ENCODE measurements around the gene MRPL20.
"Not testable (repeated sequence)": the region's sequence is repeated elsewhere in the genome, so short reads cannot be mapped to it uniquely, and the experiment has no call there.

MRPL20 gene

GRCh38 chr1:1446631-1447030 is 39.5 kb upstream of the MRPL20 start:
- not testable (repeated sequence) for H3K27me3 ChIP-seq (ENCODE audit: control insufficient read depth, insufficient read depth, low read length); H3K36me3 ChIP-seq (ENCODE audit: control insufficient read depth, insufficient read depth, low read length); H3K9me3 ChIP-seq (ENCODE audit: control insufficient read depth, insufficient read depth, low read length); H3K27ac ChIP-seq (ENCODE audit: low read depth, low read length); H3K9ac ChIP-seq (ENCODE audit: low read depth, low read length); H3K4me3 ChIP-seq (ENCODE audit: low read depth, low read length); H3K4me1 ChIP-seq (ENCODE audit: control insufficient read depth, insufficient read depth, low read length)

DNA sequence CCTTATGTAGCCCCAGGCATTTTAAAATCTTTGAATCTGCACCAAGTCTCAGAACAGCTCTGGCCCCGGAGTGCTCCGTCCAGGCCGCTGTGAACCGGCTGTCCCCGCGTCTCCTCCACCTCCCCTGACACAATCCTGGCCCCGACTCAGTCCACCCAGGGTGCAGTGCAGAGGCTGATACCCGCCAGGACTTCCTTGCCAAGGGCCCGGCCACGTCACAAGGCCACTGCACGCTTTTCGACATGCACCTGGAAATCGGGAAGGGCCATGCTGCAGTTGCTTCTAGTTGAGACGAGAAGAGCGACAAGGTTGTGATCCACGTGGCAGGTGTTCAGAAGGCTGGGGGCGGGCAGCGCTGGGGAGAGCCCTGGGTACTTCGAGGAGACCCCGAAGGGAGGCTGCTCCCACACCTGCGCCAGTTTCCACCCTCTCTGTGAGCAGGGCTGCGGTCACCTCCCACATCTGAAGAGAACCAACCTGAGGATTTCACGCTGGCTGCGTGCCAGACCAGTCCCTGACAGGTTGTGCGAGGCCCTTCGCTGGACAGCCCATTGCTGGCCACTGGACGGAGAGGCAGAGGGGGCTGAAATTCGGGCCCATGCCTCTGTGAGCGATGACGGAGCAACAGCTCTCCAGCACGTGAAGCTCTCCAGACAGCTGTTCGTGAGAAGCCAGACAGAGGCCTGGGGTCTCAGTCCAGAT is 35.1 kb upstream of the MRPL20 start:
- no peak overlapping the region for H3K9ac ChIP-seq (ENCODE audit: low read depth, low read length)
- no peak overlapping the region for H3K27ac ChIP-seq (ENCODE audit: low read depth, low read length)
- no peak overlapping the region for H3K4me3 ChIP-seq (ENCODE audit: low read depth, low read length)
- H3K4me1 ChIP-seq (ENCODE audit: control insufficient read depth, insufficient read depth, low read length), result no peaks in the 10 kb centered on the region
- peaks cover 3% of the 10 kb centered on the region; the same call in 1 of the 2 replicates for H3K36me3 ChIP-seq (ENCODE audit: control insufficient read depth, insufficient read depth, low read length)
- H3K27me3 ChIP-seq (ENCODE audit: control insufficient read depth, insufficient read depth, low read length), result no peaks in the 10 kb centered on the region
- H3K9me3 ChIP-seq (ENCODE audit: control insufficient read depth, insufficient read depth, low read length), result no peaks in the 10 kb centered on the region

DNA sequence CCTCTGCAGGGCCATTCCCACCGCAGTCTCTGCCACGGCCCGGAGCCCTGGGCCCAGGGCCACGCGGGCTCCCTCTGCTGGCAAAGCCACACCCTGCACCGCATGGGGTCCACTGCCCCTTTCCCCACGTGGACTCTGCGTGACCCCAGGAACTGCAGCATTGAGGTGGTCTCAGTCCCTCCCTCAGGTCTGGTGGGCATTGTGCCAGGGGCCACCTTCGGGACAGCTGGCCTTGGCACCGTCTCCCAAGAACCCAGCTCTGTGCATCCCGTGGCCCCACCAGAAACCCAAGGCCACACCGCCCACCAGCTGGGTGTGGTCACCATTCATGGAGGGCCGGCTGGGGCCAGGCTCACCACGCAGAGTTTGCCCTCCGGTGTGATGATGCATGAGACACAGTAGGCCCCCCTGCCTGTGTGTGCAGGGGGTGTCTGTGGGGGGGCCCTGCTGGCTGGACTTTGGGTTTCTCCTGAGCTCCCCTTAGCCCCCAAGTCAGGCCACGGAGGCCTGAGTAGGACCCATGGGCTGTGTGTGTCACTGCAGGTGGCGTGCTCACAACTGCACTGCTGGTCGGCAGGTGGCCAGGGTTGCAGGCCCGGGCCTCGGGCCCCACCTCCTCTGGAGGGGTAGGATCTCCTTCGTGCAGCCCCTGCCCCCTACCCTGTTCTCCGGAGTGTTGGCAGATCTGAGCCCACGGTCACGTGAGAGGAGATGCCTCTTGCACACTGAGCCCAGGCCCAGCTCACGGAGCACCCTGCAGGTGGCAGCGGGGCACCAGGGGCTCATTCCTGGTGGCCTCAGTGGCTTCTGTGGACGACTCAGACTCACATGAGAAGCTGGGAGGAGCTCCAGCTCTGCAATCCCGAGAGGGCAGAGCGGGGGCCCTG is 34.2 kb upstream of the MRPL20 start:
- H3K27me3 ChIP-seq (ENCODE audit: control insufficient read depth, insufficient read depth, low read length), result peaks cover 5% of the 10 kb centered on the region
- H3K9me3 ChIP-seq (ENCODE audit: control insufficient read depth, insufficient read depth, low read length), result no peaks in the 10 kb centered on the region
- no peaks in the 10 kb centered on the region; the same call in 1 of the 2 replicates for H3K4me1 ChIP-seq (ENCODE audit: control insufficient read depth, insufficient read depth, low read length)
- H3K27ac ChIP-seq (ENCODE audit: low read depth, low read length), result no peak overlapping the region
- no peak overlapping the region for H3K4me3 ChIP-seq (ENCODE audit: low read depth, low read length)
- H3K9ac ChIP-seq (ENCODE audit: low read depth, low read length), result no peak overlapping the region
- H3K36me3 ChIP-seq (ENCODE audit: control insufficient read depth, insufficient read depth, low read length), result peaks cover 3% of the 10 kb centered on the region; the same call in 1 of the 2 replicates

GRCh38 chr1:1440262-1441001 is 33.3 kb upstream of the MRPL20 start:
- Histone ChIP-seq H3K9ac (ENCODE audit: low read depth, low read length) (no peak overlapping the region), H3K27ac (ENCODE audit: low read depth, low read length) (no peak overlapping the region), H3K9me3 (ENCODE audit: control insufficient read depth, insufficient read depth, low read length) (no peaks in the 10 kb centered on the region), H3K4me3 (ENCODE audit: low read depth, low read length) (no peak overlapping the region), H3K27me3 (ENCODE audit: control insufficient read depth, insufficient read depth, low read length) (peaks cover 8% of the 10 kb centered on the region), H3K4me1 (ENCODE audit: control insufficient read depth, insufficient read depth, low read length) (no peaks in the 10 kb centered on the region; the same call in 1 of the 2 replicates), H3K36me3 (ENCODE audit: control insufficient read depth, insufficient read depth, low read length) (peaks cover 3% of the 10 kb centered on the region; the same call in 1 of the 2 replicates)

DNA sequence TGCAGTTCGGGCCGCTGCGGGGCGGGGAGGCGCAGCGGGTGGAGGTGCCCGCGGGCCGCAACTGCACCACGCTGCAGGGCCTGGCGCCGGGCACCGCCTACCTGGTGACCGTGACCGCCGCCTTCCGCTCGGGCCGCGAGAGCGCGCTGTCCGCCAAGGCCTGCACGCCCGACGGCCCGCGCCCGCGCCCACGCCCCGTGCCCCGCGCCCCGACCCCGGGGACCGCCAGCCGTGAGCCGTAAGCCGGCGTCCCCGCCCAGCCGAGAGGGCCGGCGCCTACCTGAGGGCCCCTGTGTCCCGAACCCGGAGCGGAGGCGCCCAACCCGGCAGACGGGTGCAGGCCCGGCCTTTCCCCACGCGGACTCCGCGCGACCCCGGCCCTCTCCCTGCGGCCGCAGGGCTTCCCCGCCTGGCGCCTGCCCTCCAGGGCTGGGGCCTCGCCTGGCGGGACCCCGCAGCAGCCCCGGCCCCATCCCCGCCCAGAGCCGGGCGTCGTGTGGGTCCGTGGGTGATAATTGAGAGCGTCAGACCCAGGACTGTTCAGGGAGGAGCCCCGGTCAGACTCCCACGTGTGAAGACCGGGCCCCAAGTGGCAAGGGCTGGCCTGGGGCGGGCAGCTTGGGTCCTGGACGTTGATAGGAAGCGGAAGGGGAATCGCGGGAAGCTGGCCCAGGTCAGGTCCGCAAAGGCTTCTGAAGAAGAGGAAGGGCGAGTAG is 32.6 kb upstream of the MRPL20 start:
- no peak overlapping the region for H3K9ac ChIP-seq (ENCODE audit: low read depth, low read length)
- H3K36me3 ChIP-seq (ENCODE audit: control insufficient read depth, insufficient read depth, low read length), result peaks cover 3% of the 10 kb centered on the region; the same call in 1 of the 2 replicates
- H3K27me3 ChIP-seq (ENCODE audit: control insufficient read depth, insufficient read depth, low read length), result peaks cover 11% of the 10 kb centered on the region
- no peaks in the 10 kb centered on the region for H3K9me3 ChIP-seq (ENCODE audit: control insufficient read depth, insufficient read depth, low read length)
- H3K27ac ChIP-seq (ENCODE audit: low read depth, low read length), result no peak overlapping the region
- no peak overlapping the region for H3K4me3 ChIP-seq (ENCODE audit: low read depth, low read length)
- peaks cover 7% of the 10 kb centered on the region for H3K4me1 ChIP-seq (ENCODE audit: control insufficient read depth, insufficient read depth, low read length)

DNA sequence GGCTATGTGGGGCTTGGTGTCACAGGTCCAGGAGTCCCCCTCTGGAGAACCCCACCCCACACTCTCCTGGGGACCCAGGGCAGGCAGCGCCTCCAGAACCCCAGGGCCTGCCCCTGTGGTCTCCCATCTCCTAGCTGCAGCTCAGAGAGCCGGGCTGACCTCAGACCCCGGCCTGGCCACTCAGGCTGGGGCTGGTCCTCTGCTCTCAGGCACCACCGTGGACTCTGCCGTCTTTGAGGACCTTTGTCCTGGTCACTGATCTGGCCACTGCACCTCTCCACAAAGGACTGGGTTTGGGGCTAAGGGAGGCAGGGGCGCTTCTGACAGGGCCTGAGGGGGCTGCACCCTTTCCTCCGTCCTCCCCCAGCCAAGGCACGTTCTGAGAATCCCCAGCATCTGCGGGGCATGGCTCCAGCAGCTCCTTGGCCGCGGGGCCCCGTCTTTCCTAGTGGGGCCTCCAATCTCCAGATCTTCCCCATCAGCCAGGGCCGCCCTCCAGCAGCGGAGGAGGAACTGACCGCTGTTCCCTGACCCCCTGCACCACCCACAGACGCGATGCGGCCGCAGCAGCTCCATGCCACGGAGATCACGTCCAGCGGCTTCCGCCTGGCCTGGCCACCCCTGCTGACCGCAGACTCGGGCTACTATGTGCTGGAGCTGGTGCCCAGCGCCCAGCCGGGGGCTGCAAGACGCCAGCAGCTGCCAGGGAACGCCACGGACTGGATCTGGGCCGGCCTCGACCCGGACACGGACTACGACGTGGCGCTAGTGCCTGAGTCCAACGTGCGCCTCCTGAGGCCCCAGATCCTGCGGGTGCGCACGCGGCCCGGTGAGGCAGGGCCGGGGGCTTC is 31.7 kb upstream of the MRPL20 start:
- Histone ChIP-seq H3K27me3 (ENCODE audit: control insufficient read depth, insufficient read depth, low read length) (peaks cover 11% of the 10 kb centered on the region), H3K9me3 (ENCODE audit: control insufficient read depth, insufficient read depth, low read length) (no peaks in the 10 kb centered on the region), H3K36me3 (ENCODE audit: control insufficient read depth, insufficient read depth, low read length) (peaks cover 3% of the 10 kb centered on the region; the same call in 1 of the 2 replicates), H3K9ac (ENCODE audit: low read depth, low read length) (no peak overlapping the region), H3K4me3 (ENCODE audit: low read depth, low read length) (no peak overlapping the region), H3K27ac (ENCODE audit: low read depth, low read length) (no peak overlapping the region), H3K4me1 (ENCODE audit: control insufficient read depth, insufficient read depth, low read length) (peaks cover 16% of the 10 kb centered on the region)

DNA sequence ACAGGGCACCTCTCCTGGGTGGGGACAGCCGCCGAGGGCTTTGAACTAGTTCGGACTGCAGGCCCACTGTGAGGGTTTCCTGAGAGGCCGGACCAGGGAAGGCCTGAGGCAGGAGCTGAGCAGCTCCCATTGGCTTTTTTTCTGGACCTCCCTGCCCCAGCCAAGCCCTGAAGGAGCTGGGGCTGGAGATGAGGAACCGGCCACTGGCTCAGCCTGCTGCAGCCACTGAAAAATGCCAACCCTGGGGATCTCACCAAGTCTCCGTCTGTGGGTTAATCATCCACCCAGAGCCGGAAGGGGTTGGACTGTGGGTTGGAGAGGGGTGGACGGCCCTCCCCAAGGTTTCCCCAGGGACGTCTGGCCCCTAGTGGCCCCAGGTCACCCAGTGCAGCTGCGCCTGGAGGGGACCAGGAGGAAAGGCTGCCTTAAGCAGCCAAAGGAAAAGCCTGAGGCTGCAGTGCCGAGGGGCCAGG is 30.8 kb upstream of the MRPL20 start:
- H3K4me3 ChIP-seq (ENCODE audit: low read depth, low read length), result no peak overlapping the region

DNA sequence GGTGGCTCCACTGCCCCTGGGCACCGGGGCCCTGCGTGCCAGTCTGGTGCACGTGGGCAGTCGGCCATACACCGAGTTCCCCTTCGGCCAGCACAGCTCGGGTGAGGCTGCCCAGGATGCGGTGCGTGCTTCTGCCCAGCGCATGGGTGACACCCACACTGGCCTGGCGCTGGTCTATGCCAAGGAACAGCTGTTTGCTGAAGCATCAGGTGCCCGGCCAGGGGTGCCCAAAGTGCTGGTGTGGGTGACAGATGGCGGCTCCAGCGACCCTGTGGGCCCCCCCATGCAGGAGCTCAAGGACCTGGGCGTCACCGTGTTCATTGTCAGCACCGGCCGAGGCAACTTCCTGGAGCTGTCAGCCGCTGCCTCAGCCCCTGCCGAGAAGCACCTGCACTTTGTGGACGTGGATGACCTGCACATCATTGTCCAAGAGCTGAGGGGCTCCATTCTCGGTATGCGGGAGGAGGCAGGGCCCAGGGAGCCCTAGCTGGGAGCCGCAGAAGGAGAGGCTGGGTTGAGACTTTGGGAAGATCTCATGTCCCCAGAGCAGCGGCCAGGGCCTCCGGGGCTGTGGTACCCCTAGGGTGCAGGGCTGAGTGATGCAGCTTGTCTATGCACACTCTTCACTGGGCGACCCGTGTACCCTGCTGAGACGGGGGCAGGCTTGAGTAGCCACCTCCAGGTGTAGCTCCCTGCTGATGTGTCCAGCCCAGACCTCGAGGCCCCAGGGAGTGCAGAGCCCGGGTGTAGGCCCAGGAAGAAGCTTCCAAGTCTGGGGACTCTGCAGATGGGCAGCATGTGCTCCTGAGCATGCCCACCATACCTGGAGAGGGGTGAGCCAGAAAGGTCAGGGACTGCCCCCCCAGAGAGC is 30.2 kb upstream of the MRPL20 start:
- Histone ChIP-seq H3K4me1 (ENCODE audit: control insufficient read depth, insufficient read depth, low read length) (peaks cover 24% of the 10 kb centered on the region), H3K27ac (ENCODE audit: low read depth, low read length) (no peak overlapping the region), H3K36me3 (ENCODE audit: control insufficient read depth, insufficient read depth, low read length) (peaks cover 3% of the 10 kb centered on the region; the same call in 1 of the 2 replicates), H3K27me3 (ENCODE audit: control insufficient read depth, insufficient read depth, low read length) (peaks cover 11% of the 10 kb centered on the region), H3K9me3 (ENCODE audit: control insufficient read depth, insufficient read depth, low read length) (no peaks in the 10 kb centered on the region), H3K9ac (ENCODE audit: low read depth, low read length) (no peak overlapping the region), H3K4me3 (ENCODE audit: low read depth, low read length) (no peak overlapping the region)

More for the DNA sequence above, 30.8 kb upstream of the MRPL20 start:
- H3K36me3 ChIP-seq (ENCODE audit: control insufficient read depth, insufficient read depth, low read length), result peaks cover 3% of the 10 kb centered on the region; the same call in 1 of the 2 replicates
- no peak overlapping the region for H3K27ac ChIP-seq (ENCODE audit: low read depth, low read length)
- peaks cover 24% of the 10 kb centered on the region for H3K4me1 ChIP-seq (ENCODE audit: control insufficient read depth, insufficient read depth, low read length)
- H3K27me3 ChIP-seq (ENCODE audit: control insufficient read depth, insufficient read depth, low read length), result peaks cover 11% of the 10 kb centered on the region
- H3K9me3 ChIP-seq (ENCODE audit: control insufficient read depth, insufficient read depth, low read length), result no peaks in the 10 kb centered on the region
- H3K9ac ChIP-seq (ENCODE audit: low read depth, low read length), result no peak overlapping the region

DNA sequence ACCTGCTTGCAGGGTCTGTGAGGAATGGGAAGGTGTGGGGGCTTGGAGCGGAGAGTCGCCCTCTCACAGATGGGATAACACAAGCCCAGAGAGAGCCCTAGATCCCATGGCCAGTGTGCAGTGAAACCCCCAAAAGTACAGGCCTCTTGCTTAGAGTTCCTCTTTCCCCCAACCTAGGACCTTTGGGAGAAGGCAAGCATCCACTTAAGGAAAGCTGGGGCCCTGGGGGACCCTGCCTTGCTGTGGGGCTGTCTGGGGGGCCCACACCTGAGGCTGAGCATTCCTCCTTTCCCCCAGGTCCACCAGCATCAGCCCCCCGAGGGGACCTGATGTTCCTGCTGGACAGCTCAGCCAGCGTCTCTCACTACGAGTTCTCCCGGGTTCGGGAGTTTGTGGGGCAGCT is 29.5 kb upstream of the MRPL20 start:
- Histone ChIP-seq H3K4me3 (ENCODE audit: low read depth, low read length) (peak overlapping the region; percentile 71; the same call in 1 of the 2 replicates), H3K27me3 (ENCODE audit: control insufficient read depth, insufficient read depth, low read length) (peaks cover 11% of the 10 kb centered on the region), H3K9me3 (ENCODE audit: control insufficient read depth, insufficient read depth, low read length) (no peaks in the 10 kb centered on the region), H3K27ac (ENCODE audit: low read depth, low read length) (no peak overlapping the region), H3K4me1 (ENCODE audit: control insufficient read depth, insufficient read depth, low read length) (peaks cover 26% of the 10 kb centered on the region), H3K36me3 (ENCODE audit: control insufficient read depth, insufficient read depth, low read length) (peaks cover 3% of the 10 kb centered on the region; the same call in 1 of the 2 replicates), H3K9ac (ENCODE audit: low read depth, low read length) (no peak overlapping the region)
